B cell (primary cell): Measurements from ENCODE around the gene MARK2. TPM values are rescaled to one million over a fixed set of nuclear protein-coding genes. Genes with fewer than 3 reads are reported as not detected.

Source experiments
- ATAC-seq: fragments of 200-7000 bp; cut with Tn5 transposase; one replicate; pipeline ENCODE4 v1.10.0; 2021; ENCODE audit warnings: low read depth, mild to moderate bottlenecking, moderate number of reproducible peaks, moderate library complexity
- CTCF ChIA-PET: fragments of 350-600 bp; sonication (Branson Sonifier 250); formaldehyde crosslinking; loops from one replicate; lab custom pipeline; 2021; ENCODE audit warnings: antibody characterized with exemption, inconsistent platforms; lab: Charles Lee
- POLR2A ChIA-PET: fragments of 350-600 bp; sonication (Branson Sonifier 250); formaldehyde crosslinking; loops from one replicate; lab custom pipeline; 2021; ENCODE audit warnings: antibody characterized with exemption; lab: Charles Lee
- DNase-seq: peaks from one replicate; pipeline ENCODE4 v3.0.0; 2013
- H2AFZ ChIP-seq: 2 replicates; pipeline ENCODE4 v1.6.1; 2012; ENCODE audit warnings: mild to moderate bottlenecking, low read depth, low read length; ENCODE audit not compliant: insufficient read depth, poor library complexity, severe bottlenecking
- H3K27ac ChIP-seq, 2 donors: 1 replicate in 1 of 2; 2 replicates in 1 of 2; pipeline ENCODE4 v1.5.1; 2012 to 2013; ENCODE audit warnings: low read length in 2 of 2, mild to moderate bottlenecking in 2 of 2, moderate library complexity in 1 of 2
- H3K27me3 ChIP-seq, 4 experiments: fragments of 200-600 bp in 1 of 4; sonication (generic) in 1 of 4; replicated peaks in 1 of 4; 1 replicate in 2 of 4; 2 replicates in 2 of 4; pipeline versions ENCODE4 v1.6.1 to v1.7.0; 2013 to 2016; ENCODE audit warnings: low read length in 3 of 4, mild to moderate bottlenecking in 2 of 4, mixed read lengths in 1 of 4, moderate library complexity in 1 of 4; ENCODE audit not compliant: insufficient read depth in 4 of 4, control insufficient read depth in 3 of 4; ENCODE audit errors: control extremely low read depth in 1 of 4
- H3K36me3 ChIP-seq, 2 experiments: replicated peaks in 1 of 2; 1 replicate in 1 of 2; 2 replicates in 1 of 2; pipeline versions ENCODE4 v1.6.1 to v1.7.1; 2013; ENCODE audit warnings: low read length in 1 of 2; ENCODE audit not compliant: insufficient read depth in 2 of 2, control insufficient read depth in 1 of 2; ENCODE audit errors: control extremely low read depth in 1 of 2, extremely low read depth in 1 of 2
- H3K4me1 ChIP-seq, 2 donors: fragments of 200-600 bp in 1 of 2; sonication (generic) in 1 of 2; 1 replicate in 1 of 2; 2 replicates in 1 of 2; pipeline versions ENCODE4 v1.5.1 to v1.6.1; 2013 to 2017; ENCODE audit warnings: low read length in 2 of 2; ENCODE audit not compliant: control insufficient read depth in 2 of 2, insufficient read depth in 2 of 2
- H3K4me2 ChIP-seq: replicated peaks from 2 replicates; pipeline ENCODE3; 2012; ENCODE audit warnings: mild to moderate bottlenecking, low read depth, low read length; ENCODE audit not compliant: poor library complexity, severe bottlenecking
- H3K4me3 ChIP-seq, 5 experiments: fragments of 200-600 bp in 1 of 5; sonication (generic) in 1 of 5; 1 replicate in 3 of 5; 2 replicates in 2 of 5; pipeline versions ENCODE4 v1.5.1 to v1.7.0; 2011 to 2016; ENCODE audit warnings: low read length in 4 of 5, mild to moderate bottlenecking in 4 of 5, low read depth in 2 of 5, control low read depth in 1 of 5, moderate library complexity in 1 of 5; ENCODE audit not compliant: insufficient read depth in 1 of 5; ENCODE audit errors: control extremely low read depth in 1 of 5, extremely low read depth in 1 of 5
- H3K79me2 ChIP-seq: fragments of 200-600 bp; sonication (generic); one replicate; pipeline ENCODE4 v1.6.0; 2016; ENCODE audit warnings: low read length; ENCODE audit not compliant: control insufficient read depth, insufficient read depth
- H3K9ac ChIP-seq: fragments of 200-600 bp; sonication (generic); 2 replicates; pipeline ENCODE4 v1.6.1; 2017; ENCODE audit warnings: mild to moderate bottlenecking, low read length, moderate library complexity
- H3K9me3 ChIP-seq, 3 donors: one replicate each; pipeline versions ENCODE4 v1.6.1 to v1.7.1; 2013; ENCODE audit warnings: low read length in 2 of 3; ENCODE audit not compliant: control insufficient read depth in 2 of 3, insufficient read depth in 1 of 3; ENCODE audit errors: control extremely low read depth in 1 of 3
- H4K20me1 ChIP-seq: 2 replicates; pipeline ENCODE4 v1.6.0; 2012; ENCODE audit warnings: mild to moderate bottlenecking, low read length; ENCODE audit not compliant: insufficient read depth, control insufficient read depth, poor library complexity, severe bottlenecking
- H3K27ac Mint-ChIP-seq: one replicate; pipeline ENCODE4 v1.8.0; 2021; ENCODE audit warnings: mixed read lengths
- H3K27me3 Mint-ChIP-seq: one replicate; pipeline ENCODE4 v1.8.0; 2021; ENCODE audit warnings: mixed read lengths
- H3K4me1 Mint-ChIP-seq: one replicate; pipeline ENCODE4 v1.8.0; 2021; ENCODE audit warnings: mixed read lengths
- H3K4me3 Mint-ChIP-seq: one replicate; pipeline ENCODE4 v1.8.0; 2021; ENCODE audit warnings: mixed read lengths
- H3K9me3 Mint-ChIP-seq: one replicate; pipeline ENCODE4 v1.8.0; 2022; ENCODE audit warnings: mixed read lengths; ENCODE audit not compliant: insufficient read depth
- EZH2 ChIP-seq: IDR thresholded peaks from 2 replicates; pipeline ENCODE4 v1.6.1; 2012; ENCODE audit warnings: borderline replicate concordance, low read depth, mild to moderate bottlenecking, moderate library complexity, low read length; ENCODE audit not compliant: insufficient read depth, poor library complexity, severe bottlenecking
- WGBS: methylation state at CpG from one replicate; pipeline ENCODE4 v1.1.5; 2013; ENCODE audit warnings: missing lambda C conversion rate; ENCODE audit not compliant: insufficient coverage; 5-methylcytosine and 5-hydroxymethylcytosine counted together
- intact Hi-C: fragments of 100-400 bp; cut with micrococcal nuclease; formaldehyde crosslinking; loops from one replicate; pipeline ENCODE4 v1.10.0; 2022
- polyA plus RNA-seq: library from polyadenylated mRNA; depleted of rRNA; stranded (reverse); fragments of >200 nt; gene quantifications from 2 replicates; pipeline ENCODE4 v1.2.3, GENCODE V29; 2012
- total RNA-seq, 2 donors: library from RNA; stranded (reverse); fragments of 120-200 nt in 1 of 2; gene quantifications; 1 replicate in 1 of 2; 2 replicates in 1 of 2; pipeline versions ENCODE4 v1.2.3 to v1.2.4, GENCODE V29; 2013 to 2022
- TF ChIP-seq, protein P1 (sequence below): fragments of 200-600 bp; IDR thresholded peaks from one replicate; pipeline ENCODE4 v1.8.0; 2022; ENCODE audit warnings: antibody characterized with exemption, mild to moderate bottlenecking

MARK2 gene
- total and polyA plus RNA-seq, 2 donors (not counting 1 experiment from before 2014, with no cell fraction given): 47.2 to 58.1 TPM

DNA sequence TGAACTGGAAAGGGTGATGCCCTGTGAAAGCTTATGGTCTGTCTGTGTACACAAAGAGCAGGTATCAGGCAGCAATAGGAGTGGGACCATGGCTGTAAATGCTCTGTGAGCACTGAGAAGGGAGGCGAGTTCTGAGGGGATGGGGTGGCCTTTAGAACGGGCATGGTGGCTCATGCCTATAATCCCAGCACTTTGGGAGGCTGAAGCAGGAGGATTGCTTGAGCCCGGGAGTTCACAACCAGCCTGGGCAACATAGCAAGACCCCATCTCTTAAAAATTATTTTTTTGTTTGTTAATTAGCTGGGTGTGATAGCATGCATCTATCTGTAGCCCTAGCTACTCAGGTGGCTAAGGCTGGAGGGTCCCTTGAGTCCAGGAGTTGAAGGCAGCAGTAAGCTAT is 22.2 kb upstream of the MARK2 start:
- WGBS: 100% methylated on average over 1 of the region's 3 CpGs
- H3K79me2 ChIP-seq: peaks cover 9% of the 10 kb centered on the region
- H3K4me3 ChIP-seq: no peak overlapping the region
- H3K27me3 Mint-ChIP-seq: no peaks in the 10 kb centered on the region
- no peak for ATAC-seq
- no peaks in the 10 kb centered on the region for H3K27me3 ChIP-seq
- H3K36me3 ChIP-seq: peaks cover 0 to 11% of the 10 kb centered on the region in 2 experiments
- no peaks in the 10 kb centered on the region for H3K9me3 Mint-ChIP-seq
- H3K4me1 Mint-ChIP-seq: peaks cover 22% of the 10 kb centered on the region
- H2AFZ ChIP-seq: no peak overlapping the region
- H3K4me2 ChIP-seq: no peak overlapping the region
- no peak overlapping the region for H3K27ac ChIP-seq
- H3K9ac ChIP-seq: no peak overlapping the region
- CTCF ChIA-PET: interaction anchor here (2.5 kb wide), 1 partner anchor 20 kb away, joined by 13 read pairs; no protein-coding TSS in a partner anchor
- DNase-seq: no peak
- no peak overlapping the region for H3K4me3 Mint-ChIP-seq
- H3K27ac Mint-ChIP-seq: no peak overlapping the region
- POLR2A ChIA-PET: no interaction called here
- no peaks in the 10 kb centered on the region for H3K9me3 ChIP-seq
- H4K20me1 ChIP-seq: no peaks in the 10 kb centered on the region
- peaks cover 13 to 18% of the 10 kb centered on the region in 2 donors for H3K4me1 ChIP-seq
- TF ChIP-seq, protein P1, sequence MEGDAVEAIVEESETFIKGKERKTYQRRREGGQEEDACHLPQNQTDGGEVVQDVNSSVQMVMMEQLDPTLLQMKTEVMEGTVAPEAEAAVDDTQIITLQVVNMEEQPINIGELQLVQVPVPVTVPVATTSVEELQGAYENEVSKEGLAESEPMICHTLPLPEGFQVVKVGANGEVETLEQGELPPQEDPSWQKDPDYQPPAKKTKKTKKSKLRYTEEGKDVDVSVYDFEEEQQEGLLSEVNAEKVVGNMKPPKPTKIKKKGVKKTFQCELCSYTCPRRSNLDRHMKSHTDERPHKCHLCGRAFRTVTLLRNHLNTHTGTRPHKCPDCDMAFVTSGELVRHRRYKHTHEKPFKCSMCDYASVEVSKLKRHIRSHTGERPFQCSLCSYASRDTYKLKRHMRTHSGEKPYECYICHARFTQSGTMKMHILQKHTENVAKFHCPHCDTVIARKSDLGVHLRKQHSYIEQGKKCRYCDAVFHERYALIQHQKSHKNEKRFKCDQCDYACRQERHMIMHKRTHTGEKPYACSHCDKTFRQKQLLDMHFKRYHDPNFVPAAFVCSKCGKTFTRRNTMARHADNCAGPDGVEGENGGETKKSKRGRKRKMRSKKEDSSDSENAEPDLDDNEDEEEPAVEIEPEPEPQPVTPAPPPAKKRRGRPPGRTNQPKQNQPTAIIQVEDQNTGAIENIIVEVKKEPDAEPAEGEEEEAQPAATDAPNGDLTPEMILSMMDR: no peak
- TF ChIP-seq EZH2: no peak
- intact Hi-C loops: no loop called here

DNA sequence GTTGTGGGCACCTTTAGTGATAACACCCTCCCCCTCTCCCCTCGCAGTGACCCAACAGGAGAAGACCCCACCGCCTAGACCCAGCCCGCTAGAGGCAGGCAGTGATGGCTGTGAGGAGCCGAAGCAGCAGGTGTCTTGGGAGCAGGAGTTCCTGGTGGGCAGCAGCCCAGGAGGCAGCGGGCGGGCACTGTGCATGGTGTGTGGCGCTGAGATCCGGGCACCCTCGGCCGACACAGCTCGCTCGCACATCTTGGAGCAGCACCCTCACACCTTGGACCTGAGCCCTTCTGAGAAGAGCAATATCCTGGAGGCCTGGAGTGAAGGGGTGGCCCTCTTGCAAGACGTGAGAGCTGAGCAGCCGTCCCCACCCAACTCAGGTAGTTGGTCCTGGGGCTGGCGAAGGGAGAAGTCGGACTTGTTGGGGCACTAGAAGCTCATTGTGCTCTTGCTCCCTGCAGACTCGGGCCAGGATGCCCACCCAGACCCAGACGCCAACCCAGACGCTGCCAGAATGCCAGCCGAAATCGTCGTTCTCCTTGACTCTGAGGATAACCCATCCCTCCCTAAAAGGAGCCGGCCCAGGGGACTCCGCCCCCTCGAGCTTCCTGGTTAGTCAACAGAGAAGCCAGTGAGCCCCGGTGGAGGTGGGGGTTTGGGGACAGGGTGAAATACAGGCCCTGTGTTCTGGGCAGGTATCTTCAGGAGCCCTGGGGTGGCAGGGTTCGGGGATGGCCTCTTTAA is 21.0 kb upstream of the MARK2 start:
- H3K4me3 Mint-ChIP-seq: no peak overlapping the region
- Histone ChIP-seq H3K27ac (no peak overlapping the region), H4K20me1 (no peaks in the 10 kb centered on the region), H3K27me3 (no peaks in the 10 kb centered on the region), H3K9ac (no peak overlapping the region), H3K36me3 (peaks cover 0 to 18% of the 10 kb centered on the region in 2 experiments), H3K4me2 (no peak overlapping the region), H3K4me1 (peaks cover 8 to 12% of the 10 kb centered on the region in 2 donors), H3K79me2 (peaks cover 9% of the 10 kb centered on the region), H3K9me3 (no peaks in the 10 kb centered on the region), H3K4me3 (no peak overlapping the region), H2AFZ (no peak overlapping the region)
- no peaks in the 10 kb centered on the region for H3K9me3 Mint-ChIP-seq
- ChIA-PET CTCF (no interaction called here), POLR2A (no interaction called here)
- H3K27me3 Mint-ChIP-seq: no peaks in the 10 kb centered on the region
- no peak for ATAC-seq
- no peak for TF ChIP-seq EZH2
- TF ChIP-seq, protein P1: no peak
- 93% methylated on average over 21 of the region's 27 CpGs for WGBS
- intact Hi-C loops: no loop called here
- no peak for DNase-seq
- H3K4me1 Mint-ChIP-seq: peaks cover 17% of the 10 kb centered on the region
- H3K27ac Mint-ChIP-seq: no peak overlapping the region
